GM18502 (cell line): Measurements from ENCODE around the gene RAB34.

Experiments used
- ATAC-seq: cut with Tn5 transposase; IDR thresholded peaks from one replicate; pipeline ENCODE4 v1.9.1; 2021; ENCODE audit warnings: mild to moderate bottlenecking; ENCODE audit not compliant: unreplicated experiment, poor library complexity

The RAB34 gene

DNA sequence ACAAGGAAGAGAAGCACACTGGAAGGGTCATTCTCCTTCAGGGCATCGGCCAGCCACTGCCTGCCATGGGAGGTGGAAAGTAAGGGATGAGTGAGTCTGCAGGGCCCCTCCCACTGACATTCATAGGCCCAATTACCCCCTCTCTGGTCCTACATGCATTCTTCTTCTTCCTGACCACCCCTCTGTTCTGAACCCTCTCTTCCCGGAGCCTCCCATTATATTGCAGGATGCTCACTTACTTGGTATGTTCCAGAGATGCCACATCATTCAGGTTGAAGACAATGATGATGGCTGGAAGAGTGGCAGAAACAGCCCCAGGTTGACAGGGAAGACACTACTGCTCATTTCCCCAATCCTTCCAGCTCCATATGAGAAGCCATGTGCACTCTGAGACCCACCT is 2.5 kb downstream of the RAB34 start:
- ATAC-seq: no peak

DNA sequence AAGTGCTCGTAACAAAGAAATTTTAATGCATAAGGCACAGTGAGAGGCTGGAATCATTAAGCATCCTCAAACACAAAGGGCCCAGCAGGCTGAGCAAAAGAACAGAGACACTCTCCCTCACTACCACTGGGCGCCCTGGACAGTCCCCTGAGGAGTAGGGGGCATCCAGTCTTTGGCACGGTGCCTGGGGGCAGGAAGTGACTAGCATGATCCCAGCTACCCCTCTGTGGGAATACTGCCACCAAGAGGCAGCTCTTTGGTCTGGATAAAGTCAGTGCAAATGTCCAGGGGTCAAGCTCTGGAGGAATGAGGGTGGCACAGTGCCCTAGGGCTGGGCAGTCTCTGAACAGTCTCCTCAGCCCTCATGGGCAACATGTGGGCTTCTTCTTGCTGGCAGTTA is 3.4 kb downstream of the RAB34 start:
- ATAC-seq: no peak

DNA sequence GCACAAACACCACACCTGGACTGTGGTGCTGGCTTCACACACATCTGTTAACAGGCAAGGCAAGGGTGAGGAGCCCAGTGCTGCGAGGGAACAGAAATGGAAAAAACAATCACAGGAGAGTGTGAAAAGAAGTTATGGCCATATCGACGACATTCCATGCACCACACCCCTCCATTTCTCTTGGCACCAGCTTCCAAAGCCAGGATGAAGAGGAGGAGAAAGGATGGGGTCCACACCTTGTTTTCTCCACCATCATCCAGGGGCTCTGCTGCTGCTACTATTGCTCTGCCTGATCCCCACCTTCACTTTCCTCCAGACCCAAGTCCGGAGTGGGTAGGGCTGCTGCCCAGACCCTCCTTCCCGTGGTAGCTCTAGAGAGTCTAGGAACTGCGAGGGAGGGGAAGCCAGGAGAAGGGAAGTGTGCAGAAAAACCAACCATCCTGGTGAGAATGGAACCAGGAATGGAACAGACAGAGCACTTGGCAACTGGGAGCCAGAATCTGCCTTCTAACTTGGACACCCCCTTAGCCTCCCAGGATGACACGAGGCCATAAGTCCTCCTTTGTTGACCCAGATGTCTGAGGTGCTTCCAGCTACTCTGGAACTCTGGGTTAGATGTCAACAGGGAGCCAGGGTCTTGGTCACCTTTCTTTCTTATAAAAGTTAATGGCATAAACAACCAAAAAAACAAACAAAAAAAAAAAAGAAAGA is 4.8 kb downstream of the RAB34 start:
- no peak for ATAC-seq

DNA sequence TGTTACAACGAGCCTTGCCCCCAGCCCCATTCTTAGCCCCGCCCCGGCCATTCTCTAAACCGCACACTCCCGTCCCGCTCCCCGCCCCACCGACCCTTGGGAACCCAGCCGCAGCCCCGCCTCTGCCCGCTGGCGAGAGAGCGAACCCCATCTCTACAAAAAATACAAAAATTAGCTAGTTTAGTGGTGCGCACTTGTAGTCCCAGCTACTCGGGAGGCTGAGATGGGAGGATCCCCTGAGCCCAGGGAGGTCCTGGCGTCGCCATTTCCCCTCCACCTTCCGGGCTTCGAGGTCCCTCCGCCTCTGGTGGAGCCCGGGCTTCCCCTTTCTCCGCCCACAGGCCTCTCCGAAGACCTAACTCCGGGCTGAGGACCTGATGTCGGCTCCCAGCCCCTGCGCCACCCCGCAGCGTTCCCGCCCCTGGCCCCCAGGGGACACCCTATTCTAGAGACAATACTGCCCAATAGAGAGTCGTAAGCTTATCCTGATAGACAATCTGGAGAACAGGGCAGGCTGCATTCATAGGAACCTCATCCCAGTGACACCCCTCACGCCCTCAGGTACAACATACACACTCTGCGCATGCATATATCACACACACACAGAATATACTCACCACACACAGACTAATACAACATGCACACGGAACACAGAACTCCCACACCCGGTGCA is 5.5 kb downstream of the RAB34 start:
- peak; percentile 41 for ATAC-seq

DNA sequence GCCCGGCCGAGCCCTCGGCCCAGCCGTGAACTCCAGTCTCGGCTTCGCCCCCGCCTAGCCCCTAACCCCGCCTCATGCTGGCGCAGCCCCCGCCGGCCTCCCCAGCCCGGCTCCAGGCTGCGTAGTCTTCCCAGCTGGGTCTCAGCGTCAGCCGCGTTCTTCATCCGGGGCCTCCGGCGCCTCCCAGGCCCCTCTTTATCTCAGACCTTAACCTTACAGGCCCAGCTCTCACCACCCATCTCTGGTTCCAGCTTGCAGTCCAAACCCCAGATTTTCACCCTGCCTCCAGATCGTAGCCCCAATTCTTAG is 6.0 kb downstream of the RAB34 start, which contains the start of gene PROCA1:
PROCA1 (minus strand) TSS at position 166 of the 309 bp plus-strand sequence. CDS start 228 bp downstream, outside the sequence.
- peak; percentile 27 for ATAC-seq

DNA sequence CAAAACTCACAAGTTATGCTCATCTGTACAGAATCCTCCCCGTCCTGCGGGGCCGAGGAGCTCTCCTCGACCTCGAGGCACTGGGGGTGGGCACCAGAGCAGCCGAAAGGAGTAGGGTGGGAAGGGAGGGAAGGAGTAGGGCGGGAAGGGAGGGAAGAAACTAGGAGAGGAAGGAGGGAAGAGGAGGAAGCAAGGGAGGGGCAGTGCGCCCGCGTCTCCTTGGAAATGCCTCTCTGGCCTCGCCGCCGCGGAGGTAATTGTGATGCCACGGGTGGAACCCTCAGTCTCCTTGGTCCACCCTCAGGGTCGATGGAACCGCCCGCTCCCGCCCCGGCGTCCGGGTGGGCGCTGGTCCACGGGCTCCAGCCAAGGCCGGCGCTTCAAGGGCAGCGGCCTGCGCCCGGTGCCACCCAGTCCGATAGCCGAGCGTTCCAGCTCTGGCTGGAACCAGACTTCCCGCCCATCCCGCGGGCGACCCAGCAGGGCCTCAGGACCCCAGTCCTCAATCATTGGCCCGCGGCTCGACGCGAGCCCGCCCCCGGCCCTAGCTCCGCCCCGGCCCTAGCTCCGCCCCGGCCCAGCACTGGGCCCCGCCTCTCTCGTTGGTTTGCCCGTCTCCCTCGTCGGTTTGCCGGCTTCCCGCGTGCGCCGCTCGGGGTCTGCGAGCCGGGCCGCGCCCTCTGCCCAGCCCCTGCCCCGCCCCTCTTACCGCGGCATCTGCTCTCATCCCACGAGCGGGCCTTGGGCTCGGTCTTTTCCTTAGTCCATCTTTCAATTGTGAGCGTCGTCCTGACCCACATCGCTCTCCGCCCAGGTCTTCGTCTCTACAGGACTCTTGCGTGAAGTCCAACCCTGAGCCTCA is 6.6 kb downstream of the RAB34 start:
- peak; percentile 79 for ATAC-seq

DNA sequence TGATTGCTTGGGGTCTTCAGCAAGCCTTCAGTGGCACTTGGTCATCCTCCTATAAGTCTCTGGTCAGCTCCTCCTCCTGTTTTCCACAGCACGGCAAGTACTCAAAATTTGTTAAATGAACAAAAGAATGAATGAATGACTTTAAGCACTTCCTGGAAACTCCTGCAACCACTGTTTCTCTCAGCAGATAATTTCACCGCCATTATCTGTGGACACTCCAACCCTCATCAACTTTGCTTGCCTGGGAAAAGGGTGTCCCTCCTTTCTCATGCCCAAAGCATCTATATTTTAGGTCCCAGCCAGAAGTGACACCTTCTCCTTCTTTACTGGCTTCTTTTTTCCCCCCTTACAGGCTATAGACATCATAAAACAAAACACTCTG is 10.3 kb downstream of the RAB34 start:
- ATAC-seq: no peak

DNA sequence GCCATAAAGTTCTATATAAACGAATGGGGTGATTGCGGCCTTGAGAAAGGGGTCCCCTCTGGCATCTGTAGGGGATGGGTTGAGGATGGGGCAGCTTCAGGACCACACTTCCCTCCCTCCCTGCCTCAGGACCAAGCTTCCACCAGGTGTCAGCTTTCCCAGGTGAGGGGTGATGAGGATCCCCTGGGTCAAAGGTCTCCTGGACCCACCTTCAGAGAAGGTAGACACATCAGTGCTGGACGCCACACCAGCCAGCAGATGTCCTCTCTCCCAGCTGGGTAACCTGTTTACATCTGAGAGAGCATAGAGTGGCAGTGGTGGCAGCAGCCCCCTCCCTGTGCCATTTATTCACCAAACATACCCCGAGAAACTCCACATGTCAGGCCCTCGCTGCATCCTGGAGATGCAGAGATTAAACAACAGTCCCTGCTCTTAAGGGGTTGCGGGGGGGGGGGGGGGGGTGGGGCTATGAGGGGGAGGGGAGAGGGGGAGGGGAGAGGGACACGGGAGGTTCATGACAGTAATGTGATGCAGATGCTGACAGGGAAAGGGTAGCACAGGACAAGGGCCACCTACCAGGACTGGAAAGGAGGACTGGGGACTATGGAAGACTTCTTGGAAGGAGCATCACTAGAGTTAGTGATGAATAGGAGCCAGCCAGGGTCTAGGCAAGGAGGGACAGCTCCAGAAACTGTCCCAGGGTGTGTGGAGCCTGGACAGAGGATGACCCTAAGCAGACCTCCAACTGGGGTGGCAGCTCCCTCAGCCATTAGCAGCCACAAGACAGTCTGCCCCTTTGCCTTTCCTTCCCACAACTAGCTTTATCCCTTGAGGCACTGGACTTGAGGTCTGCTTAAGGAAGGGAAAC is 11.0 kb downstream of the RAB34 start:
- ATAC-seq: no peak

DNA sequence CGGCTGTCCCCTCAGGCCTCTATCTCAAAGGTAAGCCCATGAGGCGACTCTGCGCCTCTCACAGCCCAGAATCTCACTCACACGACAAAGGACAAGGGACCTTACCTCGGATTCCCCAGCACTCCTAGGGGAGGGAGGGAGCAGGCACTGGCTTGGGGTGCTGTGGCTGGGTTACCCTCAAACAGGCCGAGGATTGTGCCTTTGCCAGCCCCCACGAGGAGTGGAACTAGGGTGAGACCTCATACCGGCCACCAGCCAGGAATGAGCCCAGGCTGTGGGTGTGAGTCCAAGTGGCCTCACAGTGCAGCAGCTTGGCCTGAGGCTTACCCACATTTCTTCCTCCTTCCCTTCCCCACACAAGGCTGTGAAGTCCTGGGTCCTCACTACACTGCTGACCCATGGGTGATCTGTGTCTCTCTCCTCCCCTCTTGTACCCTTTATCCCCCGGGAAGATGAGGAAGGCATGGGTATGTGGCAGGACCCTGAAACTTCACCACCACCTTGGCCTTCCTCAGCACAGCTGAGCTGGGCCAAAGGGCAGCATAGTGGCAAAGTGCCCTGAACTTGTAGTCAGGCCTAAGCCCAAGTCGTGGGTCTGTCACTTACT is 11.8 kb downstream of the RAB34 start:
- no peak for ATAC-seq

DNA sequence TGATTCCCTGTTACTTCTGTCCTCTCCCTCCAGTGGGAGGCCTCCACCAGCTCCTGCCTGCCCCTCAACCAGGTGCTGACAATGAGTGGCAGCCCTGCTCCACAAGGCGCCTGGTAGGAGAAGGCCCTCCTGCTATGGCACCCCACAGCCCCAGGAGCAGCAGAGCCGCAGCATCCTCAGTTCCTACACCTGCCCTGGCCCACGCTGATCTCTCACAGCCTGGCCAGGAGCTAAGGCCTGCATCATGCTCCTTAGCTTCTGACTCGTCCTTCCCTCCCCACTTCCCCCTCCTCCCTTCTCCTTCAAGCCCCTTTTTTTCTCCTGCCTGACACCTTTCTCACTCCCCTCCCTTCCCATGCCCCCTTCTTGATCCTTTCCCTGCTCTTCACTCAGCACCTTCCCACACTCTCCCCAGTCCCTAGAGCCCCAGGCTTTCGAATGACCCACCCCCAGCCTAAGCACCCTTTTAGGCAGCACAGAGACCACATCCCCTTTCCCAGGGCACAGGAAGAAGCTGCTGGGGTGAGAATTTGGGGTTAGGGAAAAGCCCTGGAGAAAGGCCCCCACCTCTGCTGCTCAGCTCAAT is 12.5 kb downstream of the RAB34 start:
- ATAC-seq: no peak

DNA sequence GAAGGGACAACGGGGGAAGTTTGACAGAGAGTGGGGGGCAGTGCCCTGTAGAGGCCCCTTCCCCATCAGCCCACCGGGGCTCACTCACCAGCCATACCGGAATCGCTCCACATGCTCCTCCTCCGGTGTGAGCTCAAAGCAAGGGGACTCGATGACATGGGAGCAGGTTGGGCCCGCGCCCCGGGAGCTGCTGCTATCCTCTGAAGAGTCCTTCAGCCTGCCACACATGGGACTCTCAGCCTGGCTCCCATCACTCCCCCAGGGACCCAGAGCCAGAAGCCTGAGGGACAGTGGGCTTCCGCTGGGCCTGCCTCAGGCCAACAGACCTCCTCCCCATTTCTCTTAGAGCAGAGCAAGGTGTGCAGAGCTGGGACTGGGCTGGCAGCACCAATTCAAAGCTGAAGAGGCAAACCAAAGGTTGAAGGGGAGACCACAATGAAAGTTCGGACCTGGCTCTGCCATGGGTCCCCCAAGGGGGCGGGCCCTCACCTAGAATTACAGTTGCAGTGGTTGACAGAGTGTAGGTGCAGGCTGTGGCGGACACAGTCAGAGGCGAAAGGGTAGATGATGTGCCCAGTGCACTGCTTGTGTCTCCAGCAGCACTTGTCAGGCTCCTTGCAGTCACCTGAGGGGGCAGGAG is 13.3 kb downstream of the RAB34 start:
- ATAC-seq: no peak

DNA sequence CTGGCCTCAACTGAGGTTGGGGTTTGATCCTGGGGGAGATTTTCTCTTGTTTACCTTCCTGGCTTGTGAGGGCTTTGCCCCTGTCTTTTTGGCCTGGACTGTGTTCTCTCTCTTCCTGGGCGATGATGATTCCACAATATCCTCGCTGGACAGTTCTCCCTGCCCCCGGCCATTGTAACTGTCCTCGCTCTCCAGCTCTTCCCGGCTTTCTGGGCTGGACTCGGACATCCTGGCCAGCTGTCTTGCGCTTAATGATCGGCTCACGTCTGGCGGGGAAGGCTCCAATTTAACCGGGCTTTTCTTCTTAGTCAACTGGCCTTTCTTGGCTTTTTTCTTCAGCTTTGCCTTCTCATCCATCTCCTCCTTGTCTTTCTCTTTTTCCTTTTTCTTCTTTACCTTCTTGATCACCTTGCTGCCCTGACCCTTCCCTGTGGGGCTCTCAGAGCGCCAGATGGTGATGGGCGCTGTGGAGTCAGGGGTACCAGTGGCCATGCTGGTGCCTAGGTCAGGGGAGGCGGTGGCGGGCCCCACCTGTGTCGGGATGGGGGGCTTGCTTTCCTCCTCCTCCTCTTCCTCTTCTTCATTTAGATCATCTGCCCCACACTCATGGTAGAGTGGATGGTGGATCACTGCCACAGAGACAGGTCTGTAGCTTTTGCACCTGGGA is 14.0 kb downstream of the RAB34 start:
- ATAC-seq: no peak

DNA sequence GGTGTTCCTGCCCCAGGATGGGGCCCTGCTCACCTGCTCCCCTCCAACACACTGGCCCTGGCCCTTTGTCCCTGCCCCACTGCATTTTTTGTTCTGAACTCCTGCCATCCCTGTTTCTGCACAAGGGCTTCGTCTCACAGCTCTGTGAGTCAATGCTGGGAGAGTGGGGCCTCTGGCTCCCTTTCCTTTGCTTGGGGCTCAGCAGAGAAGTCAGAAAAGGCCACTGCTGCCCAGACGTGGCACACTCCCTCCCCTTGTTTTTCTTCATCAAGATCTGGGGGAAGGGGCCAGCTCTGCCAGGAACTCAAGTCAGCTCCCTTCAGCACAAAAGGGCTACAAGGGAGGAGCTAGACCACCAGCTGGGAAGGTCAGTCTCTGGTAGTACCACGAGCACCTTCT is 14.9 kb downstream of the RAB34 start:
- no peak for ATAC-seq

DNA sequence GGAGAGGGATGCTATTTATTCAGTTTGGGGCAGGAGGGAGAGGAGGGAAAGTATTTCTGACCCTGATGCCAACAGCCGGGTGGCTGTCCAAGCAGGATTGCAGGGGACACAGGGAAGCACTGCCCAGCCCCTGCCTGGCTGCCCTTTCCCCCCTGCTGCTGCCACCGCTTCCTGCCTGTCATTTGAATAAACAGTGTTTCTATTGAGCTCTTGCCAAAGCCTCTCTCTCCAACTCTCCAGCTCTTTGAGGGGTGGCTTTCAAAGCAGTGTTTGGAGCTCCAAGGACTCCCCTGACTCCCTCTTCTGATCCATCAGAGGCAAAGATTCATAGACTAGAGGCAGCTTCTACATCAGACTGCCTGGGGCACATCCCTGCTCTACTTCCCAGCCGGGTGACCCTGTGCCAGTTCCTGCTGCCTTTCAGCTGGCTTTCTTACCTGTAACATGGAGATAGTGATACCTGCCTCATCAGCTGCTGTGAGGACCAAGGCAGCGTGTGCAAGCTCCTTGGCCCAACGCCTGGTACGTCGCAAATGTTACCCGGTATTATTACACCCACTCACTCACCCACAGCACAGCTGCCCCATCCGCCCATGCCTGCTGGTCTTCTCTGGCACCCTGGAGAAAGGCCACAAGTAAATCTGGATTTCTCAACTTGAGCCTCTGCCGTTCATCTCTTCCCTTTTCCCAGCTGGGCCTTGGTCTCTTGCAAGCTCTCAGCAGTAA is 15.5 kb downstream of the RAB34 start:
- no peak for ATAC-seq

DNA sequence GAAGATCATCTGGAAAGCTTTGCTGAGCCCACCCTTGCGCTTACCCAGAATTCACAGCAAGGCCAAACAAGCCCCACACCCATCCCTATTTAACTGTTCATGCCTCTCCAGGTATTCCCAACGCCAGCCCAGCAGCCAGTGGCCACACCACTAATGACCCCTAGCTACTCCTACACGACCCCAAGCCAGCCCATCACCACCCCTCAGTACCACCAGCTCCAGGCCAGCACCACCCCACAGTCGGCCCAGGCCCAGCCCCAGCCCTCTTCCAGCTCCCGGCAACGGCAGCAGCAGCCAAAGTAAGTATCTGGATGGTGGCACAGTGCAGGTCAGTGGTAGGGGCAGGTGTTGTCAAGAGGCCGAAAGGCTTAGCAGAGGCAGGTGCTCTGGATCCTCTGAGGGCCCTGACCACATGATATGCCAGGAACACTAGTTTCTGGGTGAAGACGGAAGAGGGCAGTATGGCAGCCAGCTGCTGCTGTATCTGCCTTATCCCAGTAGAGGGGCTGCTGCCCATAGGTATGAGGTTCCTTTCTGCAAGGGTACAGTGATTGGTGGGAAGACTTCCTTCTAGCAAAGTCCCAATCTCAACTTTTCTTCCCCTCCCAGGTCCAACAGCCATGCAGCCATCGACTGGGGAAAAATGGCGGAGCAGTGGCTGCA is 16.7 kb downstream of the RAB34 start:
- ATAC-seq: no peak

DNA sequence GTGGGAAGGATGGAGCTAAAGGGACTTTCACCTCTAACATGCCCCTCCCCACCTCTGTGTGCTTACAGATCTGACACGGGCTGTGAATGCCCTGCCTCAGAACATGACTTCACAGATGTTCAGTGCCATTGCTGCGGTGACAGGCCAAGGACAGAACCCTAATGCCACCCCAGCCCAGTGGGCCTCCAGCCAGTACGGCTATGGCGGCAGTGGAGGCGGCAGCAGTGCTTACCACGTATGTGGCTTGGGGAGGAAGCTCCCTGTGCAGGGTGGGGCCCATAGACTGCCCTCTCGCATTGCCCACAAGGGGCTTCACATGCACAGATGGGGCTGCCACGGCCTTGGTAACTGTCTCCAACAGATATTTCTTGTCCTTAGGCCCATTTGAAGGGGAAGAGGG is 17.4 kb downstream of the RAB34 start:
- no peak for ATAC-seq

DNA sequence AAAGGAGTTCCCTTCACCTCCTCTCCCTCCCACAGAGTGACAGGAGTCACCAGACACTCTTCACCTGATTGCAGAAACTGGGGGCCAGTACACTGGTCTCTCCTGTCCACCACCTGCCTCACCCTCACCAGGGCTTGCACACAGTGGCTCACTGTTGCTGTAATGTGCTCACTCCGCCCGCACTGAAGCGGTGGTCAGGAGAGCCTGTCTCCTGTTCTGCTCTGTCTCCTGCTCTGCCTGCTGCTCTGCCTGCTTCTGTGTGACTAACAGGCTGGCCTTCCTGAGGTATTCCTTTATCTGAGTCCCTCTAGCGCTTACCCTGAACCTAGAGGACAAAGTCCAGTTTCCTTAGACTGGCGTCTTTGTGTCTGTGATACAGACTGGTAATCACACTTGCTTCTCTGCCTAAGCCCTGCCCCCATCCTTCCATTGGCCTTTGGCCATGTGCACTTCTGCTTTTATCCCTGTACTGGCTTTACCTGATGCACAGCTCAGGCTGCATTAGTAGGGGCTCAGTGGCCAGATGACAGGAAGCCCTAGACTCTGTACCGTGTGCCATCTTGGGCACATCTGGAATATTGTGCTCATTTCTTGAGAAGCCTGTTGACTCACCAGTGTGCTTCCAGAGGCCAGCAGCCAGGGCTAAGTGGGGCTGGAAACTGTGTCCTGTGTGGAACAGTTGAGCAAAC is 19.3 kb downstream of the RAB34 start:
- no peak for ATAC-seq
